Lower leg skin (tissue), 3 donors: Measurements from ENCODE around the gene RPIA.

Source experiments
- POLR2A ChIP-seq, 2 donors: fragments of 450-650 bp; IDR thresholded peaks; one replicate each; pipeline ENCODE4 v1.6.1; 2016 to 2017; ENCODE audit warnings: antibody characterized with exemption in 2 of 2, mild to moderate bottlenecking in 1 of 2, moderate library complexity in 1 of 2
- TF ChIP-seq, protein P1 (sequence below), 3 donors: fragments of 450-650 bp; IDR thresholded peaks; one replicate each; pipeline ENCODE4 v1.5.1; 2016; ENCODE audit warnings: antibody characterized with exemption in 3 of 3, mild to moderate bottlenecking in 3 of 3, moderate library complexity in 2 of 3

DNA sequence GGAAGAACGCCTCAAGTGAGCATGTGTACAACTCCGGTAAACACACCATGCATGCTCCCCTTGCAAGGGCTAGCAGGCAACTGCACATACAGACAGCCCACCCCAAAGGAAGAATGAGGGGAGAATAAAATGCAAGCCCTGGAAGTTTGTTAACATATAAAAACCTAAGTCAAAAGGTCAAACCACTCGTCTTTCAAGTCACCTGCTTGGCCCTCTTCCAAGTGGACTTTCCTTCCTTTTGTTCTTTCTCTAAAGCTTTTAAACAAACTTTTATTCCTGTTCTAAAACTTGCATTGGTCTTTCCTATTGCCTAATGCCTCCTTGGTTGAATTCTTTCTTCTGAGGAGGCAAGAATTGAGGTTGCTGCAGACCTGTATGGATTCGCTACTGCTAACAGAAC is 5.2 kb upstream of the RPIA start:
- TF ChIP-seq POLR2A (IDR thresholded peaks at IDR 0.05): no peak
- TF ChIP-seq, protein P1, sequence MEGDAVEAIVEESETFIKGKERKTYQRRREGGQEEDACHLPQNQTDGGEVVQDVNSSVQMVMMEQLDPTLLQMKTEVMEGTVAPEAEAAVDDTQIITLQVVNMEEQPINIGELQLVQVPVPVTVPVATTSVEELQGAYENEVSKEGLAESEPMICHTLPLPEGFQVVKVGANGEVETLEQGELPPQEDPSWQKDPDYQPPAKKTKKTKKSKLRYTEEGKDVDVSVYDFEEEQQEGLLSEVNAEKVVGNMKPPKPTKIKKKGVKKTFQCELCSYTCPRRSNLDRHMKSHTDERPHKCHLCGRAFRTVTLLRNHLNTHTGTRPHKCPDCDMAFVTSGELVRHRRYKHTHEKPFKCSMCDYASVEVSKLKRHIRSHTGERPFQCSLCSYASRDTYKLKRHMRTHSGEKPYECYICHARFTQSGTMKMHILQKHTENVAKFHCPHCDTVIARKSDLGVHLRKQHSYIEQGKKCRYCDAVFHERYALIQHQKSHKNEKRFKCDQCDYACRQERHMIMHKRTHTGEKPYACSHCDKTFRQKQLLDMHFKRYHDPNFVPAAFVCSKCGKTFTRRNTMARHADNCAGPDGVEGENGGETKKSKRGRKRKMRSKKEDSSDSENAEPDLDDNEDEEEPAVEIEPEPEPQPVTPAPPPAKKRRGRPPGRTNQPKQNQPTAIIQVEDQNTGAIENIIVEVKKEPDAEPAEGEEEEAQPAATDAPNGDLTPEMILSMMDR (IDR thresholded peaks at IDR 0.05): no peak
